CD4-positive, alpha-beta T cell treated with Interleukin-2 at 100 ng/mL for 4 hours (primary cell): ENCODE data around the gene VTN.

ENCODE experiments used
- DNase-seq: peaks from one replicate; pipeline ENCODE4 v3.0.0-alpha.2; 2020; ENCODE audit warnings: low spot score

Gene VTN

DNA sequence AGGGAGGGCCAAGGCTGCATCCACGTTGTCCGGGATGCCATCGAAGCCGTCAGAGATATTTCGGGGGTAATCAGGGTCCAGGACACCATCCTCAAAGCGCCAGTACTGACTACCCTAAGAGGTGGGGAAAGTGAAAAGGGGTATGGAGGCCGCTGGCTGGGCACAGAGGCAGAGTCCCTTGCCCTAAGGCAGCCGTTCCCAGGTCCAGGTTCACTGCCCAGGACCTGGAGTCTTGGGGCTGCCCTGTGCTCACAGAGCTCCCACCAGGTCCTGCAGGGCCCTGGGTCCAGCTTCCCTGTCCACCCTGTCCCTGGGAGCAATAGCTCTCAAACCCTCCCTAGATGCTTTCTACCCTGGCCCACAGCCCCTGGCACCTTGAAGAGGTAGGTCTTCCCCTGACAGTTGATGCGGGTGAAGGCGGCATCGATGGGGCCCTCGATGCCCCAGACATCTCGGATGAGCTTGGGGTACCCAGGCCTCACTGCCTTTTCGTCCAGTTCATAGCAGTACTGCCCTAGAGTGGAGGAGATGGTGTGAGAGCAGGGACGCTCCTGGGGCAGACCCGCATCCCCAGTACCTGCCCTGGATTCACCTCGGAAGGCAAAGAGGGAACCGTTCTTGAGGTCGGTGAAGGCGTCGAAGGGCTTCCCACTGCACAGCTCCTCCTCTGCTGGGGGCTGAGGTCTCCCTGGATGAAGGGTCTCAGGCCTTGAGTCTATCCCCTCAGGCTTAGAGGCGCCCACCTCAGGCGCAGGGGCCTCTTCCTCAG is 1.0 kb downstream of the VTN start:
- no peak for DNase-seq

DNA sequence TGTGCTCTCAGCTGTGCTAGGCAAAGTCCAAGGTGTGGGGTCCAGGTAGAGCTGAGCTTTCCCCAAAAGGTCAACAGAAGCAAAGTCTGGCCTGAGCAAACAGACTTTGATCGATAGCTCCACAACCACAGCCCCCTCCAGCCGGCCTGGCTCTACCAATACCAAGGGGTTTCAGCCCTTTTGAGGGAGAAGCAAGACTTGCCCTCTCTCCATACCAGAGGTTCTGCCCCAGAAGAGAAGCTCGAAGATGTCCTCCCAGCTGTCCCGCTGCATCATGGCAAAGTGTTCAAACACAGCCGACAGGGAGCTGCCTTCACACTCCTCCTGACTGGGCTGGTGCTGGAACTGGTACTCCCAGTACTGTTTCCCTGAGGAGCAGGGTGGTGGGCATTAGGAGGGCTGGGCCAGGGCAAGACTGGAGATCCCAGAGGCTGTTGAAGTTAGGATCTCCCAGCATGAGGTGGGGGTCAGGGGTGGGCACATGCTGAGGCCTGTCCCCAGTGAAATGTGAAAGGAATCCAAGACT is 1.7 kb downstream of the VTN start:
- no peak for DNase-seq

DNA sequence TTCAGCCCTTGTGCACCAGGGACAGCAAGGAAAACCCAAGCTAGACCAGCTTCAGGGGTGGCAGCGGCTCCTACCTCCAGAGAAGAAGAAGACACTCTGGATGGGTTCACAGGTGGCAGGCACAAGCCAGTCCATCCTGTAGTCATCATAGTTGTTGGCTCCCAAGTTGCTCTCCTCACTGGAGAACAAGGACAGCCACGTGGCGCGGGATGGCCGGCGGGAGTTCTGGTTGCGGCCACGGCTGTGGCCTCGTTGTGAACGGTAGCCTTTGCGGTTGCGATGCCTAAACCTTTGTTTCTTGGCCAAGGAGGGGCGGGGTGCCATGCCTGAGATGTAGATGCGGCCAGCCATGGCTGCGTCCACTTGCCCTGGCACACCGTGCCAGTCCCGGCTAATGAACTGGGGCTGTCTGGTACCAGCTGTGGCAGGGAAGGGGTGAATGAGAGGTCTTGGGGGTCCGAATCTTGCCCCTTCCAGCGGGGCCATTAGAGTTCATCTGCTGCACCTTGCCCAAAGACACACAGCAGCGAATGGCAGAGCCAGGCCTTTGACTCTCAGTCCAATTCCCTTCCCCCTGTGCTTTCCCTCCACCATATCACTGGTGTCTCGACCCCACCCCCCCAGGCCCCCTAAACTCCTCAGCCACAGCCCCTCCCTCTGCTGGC is 2.3 kb downstream of the VTN start:
- no peak for DNase-seq

DNA sequence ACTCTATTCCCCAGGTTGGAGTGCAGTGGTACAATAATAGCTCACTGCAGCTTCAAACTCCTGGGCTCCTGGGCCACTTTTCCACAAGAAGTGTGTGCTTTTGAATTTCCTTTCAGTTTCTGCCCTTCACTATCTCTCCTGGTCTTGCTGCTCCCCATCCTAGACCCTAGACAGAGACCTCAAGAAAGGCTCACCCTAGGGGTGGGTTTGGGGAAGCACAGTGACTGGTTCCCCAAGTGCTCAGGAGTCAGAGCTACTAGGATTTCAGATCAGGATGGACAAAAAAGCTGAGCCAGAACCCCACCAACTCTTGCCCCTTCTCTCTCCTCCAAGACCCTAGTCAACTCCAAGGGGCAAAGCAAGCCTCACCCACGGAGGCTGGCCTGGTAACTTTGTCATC is 3.5 kb downstream of the VTN start:
- no peak for DNase-seq

DNA sequence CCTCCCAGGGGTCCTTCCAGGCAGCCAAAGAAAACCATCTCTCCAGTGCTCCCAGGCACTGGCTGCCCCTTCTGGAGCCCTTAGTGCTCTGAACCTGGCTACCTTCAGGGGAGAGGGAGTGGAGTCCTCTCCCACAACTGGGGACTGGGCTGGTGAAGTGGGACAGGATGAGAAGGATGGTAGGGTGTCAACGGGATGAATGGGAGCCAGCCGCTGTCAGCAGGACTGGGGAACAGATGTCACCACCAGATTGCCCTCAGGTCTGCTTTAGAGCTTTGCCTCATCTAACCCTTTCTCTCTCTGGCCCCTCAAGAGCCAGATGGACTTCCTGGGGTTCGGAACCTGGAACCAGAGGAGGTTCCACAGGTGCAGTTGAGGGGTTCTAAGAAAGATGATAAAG is 4.6 kb downstream of the VTN start:
- no peak for DNase-seq

DNA sequence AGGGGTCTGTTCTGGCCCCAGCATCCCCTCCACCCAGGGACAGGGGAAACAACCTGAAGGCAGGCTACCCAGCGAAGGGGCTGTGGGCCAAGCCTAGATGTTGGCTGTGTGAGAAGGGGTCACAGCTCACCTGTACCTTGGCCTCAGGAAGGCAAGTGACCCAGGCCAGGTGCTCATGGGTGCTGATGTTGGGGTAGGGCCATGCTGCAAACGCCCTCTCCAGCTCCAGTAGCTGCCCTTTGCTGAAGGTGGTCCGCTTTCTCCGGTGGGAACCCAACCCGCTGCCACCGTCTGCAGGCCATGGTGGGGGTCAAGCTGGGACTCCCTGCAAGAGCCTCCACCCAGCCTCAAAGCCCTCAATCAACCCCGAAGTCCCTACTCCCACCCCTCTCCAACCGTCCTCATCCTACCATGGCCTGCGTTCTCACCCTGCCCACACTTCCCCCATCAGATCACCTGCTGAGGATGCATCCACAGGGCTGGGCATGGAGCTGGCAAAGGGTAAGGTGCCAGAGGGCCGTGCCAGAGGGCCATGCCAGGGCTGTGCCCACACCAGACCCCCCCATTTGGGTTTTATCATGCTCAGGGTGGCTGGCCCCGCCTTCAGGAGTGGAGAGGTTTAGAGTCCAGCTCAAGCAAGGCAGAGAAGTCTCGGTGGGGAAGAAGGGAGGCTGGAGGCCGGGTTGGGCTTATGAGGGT is 5.3 kb downstream of the VTN start, which contains the start of gene SEBOX:
Gene SEBOX, minus strand, starts transcription at position 535 of the 699 bp plus-strand sequence. Its CDS starts 48 bp downstream, at position 487.
- no peak for DNase-seq

DNA sequence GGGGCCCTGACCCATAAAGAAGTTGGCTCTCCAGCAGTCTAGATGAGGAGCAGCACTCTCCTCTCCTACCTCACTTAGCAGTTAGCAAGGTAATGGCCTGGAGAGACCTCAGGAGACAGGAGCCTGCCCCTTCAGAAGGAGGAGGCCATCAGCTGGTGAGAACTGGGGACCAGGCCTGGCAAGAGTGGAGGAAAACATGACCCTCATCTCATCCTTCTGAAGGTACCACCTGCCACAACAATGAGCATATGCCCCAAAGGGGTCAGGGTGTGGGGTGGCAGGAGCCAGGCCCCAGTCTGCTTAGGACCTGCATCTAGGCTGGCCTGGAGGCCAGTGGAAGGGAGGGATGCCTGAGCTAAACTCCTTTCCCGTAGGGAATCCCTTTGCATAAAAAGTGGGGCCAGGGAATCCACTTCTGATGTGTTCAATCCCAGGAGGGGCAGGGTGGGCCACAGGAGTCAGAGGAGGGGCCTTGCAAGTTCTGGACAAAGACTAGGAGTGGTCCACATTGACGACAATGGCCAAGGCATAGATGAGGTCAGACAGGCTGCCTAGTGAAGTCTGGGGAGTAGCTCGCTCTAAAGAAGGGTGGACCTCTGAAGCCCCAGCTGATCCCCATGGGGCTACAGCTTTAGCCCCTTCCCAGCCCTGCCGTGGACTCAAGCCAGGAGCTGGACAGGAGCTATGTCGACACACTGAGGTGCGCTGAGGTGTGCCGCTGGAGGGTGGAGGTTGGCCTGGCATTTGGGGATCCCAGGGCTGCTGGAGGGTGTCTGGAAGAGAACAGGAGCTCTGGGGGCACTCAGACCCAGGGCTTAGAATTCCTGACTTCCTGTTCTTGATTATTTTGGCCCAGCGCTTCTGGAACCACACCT is 6.1 kb downstream of the VTN start:
- no peak for DNase-seq

DNA sequence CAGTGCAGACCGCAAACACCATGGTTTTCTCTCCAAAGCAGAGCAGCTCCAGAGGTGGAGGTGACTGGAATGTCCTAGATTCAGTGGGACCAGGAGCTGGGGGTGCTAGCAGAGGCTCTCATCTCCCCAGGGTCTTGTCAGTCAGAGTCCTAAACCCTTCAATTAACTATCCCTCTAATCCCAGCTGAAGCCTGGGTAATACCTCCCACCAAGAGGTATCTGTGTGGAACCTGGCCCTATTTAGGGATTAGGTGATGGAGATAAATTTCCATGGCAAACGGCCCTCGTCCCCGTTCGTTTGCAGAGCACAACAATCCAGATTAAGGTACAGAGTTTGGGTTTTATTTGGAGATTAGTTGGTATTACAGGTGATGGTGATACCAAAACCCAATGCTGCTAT is 6.9 kb downstream of the VTN start:
- DNase-seq = no peak

DNA sequence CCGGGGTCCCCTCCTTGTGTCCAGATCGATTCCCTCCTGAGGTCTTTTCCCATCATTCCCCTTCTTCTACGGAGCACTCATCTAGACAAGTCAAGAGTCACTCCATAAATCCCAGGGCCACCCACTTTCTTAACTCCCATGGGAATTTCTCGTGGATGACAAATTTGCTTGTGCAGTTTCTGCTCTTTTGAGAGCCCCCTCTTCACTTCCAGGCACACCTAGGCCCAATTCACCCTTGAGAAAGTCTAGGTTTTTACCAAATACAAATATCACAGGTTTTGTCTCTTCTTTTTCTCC is 12.3 kb downstream of the VTN start:
- DNase-seq = no peak

DNA sequence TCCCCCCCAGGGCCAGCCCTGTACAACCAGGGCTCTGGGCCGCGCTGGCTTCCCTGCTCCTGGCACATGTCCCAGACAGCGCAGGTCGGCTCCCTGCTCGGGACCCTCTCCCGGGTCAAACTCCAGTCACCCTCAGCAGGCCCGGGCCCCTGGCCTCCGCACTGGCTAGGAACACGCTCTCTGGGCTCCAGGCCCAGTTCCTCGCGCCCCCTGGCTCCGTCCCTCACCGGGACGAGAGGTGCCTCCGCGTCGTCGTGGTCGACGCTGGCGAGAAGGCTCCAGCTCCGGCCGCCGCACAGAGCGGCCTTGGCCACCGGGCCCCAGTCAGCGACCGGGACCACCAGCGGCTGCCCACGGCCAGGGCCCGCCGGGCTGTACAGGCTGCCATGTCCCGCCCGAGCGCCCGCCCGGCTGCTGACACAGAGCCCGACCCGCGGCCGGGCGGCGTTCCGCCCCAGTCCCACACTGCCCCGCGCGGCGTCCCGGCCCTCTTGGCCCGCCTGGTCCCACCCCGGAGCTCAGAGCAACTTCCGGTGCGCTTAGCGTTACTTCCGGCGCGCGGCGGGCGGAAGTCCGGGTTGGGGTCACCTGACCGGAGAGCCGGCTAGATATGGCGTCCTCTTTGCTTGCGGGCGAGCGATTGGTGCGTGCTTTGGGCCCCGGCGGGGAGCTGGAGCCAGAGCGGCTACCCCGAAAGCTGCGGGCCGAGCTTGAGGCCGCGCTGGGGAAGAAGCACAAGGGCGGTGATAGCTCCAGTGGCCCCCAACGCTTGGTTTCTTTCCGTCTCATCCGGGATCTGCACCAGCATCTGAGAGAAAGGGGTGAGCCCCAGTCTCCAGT is 12.8 kb downstream of the VTN start, which contains the start of gene POLDIP2:
Gene POLDIP2, minus strand, starts transcription at position 467 of the 840 bp plus-strand sequence. Its CDS starts 79 bp downstream, at position 388.
- DNase-seq = peak; percentile 96

DNA sequence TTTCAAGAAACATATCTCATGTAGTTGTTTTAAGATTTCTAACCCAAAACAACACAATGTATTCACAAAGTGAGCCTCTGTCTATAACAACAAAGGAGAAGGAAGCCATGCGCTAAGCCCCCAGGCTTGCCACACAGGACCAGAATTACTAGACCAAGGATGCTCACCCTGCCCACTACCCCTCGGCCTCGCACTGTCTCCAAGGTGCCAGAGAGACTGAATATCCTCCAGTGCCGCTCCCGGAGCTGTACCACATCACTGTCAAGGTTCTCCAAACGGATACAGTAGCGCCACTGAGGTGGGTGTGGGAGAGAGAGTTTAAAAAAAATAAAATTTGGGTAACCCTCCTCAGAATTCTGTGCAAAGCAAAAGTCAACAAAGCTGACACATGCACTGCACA is 19.8 kb downstream of the VTN start:
- DNase-seq = no peak

DNA sequence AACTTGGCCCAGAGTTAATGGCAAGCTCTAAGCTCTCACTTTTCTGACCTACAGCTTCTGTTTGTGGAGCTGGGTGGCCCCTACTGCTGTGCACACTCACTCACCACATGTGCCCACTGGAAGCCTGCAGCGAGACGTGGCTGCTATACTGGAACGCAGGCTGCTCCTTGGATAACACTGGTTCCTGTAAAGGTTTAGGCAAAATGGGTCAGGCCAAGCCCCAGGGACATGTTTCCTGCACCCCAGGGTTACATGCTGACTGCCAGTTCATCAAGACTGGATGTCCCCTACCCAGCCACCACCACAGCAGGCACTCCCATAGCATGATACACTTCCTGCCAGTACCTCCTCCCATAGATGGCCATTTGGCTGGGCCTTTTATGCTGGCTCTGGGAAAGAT is 21.1 kb downstream of the VTN start:
- DNase-seq = no peak

DNA sequence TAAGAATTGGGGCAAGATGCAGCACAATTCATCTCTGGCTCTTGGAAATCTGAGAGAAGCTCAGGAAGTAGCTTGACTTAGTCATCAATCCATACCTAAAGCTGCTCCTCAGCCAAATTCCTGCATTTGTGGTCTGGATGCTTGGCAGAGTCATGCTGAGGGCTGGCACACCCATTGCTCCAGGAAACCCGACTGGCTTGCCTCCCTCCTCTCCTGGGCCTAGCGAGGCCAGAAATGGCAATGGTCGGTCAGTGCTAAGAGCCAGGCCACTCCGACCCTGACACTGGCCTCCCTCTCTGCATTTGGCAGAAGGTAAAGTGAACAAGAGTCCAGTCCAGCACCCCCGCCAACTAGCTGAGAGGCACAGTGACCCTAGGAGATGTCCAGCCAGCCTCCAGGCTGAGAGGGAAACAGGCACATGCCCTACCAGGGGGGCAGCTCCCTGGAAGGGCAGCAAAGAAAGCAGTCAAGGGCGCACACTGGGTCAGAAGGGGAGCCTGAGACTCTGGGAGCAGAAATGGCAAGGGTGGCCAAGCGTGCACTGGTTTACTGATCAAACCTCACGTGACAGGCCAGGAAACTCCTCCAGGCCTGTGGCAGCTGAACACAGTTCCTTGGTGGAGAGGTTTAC is 22.7 kb downstream of the VTN start:
- DNase-seq = no peak

DNA sequence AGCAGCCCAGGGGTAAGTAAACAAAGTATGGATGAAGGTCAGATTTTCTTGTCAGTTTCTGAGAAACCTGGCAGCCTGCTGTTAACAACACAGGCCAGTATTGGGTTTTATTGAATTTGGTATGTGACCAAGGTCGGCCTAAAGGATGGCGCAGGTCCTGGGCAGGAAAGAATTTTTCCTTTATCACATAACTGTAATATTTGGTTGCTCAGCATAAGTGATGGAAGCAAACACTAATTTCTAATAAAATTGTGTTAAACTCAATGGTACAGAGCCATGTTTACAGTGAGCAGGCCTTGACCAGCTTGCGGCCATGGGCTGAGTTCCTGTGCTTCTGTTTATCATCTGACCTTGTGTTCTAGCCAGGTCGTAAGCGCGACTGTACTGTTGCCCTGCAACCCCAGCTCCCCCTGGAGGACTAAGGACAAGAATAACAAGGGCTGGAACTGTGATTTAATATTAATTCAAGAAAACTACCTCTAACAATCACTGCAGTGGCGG is 23.3 kb downstream of the VTN start:
- DNase-seq = no peak

DNA sequence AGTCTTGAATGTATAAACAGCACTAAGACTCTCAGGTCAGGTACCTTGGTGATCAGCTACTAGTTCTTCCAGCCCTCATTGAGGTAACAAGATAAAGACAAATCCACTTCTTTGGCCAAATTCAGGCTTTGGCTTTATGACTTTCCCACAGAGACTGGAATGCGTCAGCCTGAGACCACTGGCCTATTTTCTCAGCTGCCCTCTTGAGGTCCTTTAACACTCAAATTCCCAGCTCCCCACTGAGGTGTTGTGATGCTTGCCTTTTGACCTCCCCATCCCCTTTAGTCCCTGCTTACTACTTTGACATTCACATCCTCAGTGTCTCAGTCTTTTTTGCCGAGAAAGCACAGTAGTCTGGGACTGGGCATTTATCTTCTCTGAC is 23.9 kb downstream of the VTN start:
- DNase-seq = no peak

DNA sequence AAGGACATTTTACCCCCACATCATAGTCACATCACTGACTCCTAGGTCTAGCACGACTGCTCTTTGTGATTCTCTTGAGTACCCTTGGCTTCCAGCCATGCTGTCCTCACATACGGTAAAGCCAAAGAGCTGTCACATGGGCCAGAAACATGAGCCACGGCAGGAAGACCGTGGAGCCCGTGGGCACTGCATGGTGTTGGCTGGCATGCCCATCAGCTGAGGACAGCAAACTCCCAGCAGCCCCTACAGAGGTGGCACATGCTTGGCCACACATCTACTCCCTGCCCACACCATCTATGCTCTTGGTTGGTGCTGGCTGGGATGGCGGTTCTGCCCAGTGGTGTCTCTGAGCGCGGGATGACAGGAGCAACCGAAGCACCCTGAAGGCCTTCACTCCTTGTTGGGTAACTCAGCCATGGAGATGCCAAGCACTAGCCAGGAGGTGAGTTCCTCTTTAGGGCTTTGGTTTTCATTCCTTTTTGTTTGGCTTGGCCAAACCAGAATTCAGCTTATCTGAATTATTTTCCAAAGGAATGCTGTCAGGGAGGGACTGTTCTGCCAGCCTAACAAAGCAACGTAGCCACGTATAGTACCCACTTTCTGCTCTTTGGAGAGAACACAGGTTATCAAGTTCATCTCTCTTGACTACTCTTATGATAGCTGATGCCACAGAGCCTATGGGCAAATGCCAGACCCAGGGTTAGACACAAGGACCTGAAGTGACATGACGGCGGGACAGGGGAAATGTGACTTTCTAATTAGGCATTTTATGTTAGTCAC is 24.5 kb downstream of the VTN start:
- no peak for DNase-seq

DNA sequence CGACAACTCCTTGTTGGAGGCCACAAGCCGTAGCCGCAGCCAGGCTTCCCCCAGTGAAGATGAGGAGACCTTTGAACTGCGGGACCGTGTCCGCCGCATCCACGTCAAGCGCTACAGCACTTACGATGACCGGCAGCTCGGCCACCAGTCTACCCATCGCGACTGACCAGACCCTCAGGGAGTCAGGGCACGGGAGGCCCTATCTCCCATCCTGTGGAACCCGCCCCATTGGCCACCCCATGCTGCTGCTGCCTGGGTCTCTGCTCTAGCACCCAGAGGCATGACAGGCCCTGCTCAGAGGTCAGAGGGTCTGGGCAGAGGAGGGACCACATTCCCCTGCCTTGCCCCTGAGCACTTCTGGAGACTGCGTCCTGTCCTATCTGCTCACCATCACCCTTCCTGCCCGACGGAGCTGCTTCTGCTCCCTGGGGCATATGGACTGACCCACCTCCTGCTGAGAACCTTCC is 25.6 kb downstream of the VTN start:
- DNase-seq = no peak

DNA sequence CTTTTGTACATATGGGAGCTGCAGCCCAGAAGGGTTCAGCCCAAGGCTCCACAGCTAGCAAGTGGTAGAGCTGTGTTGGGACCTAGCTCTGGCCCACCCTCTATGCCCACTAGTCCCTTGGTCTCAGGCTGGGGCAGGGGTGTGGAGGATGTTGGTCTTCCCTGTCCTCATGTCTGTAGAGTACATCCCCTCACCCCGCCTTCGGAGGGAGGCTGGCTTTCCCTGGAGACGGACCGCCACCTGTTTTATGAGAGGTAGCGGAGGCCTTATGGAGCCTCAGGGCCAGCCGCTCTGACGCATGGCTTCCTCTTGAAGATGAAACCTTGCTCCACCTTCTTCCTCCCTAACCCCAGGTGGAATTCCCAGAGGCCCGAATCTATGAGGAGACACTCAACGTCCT is 26.1 kb downstream of the VTN start:
- no peak for DNase-seq

DNA sequence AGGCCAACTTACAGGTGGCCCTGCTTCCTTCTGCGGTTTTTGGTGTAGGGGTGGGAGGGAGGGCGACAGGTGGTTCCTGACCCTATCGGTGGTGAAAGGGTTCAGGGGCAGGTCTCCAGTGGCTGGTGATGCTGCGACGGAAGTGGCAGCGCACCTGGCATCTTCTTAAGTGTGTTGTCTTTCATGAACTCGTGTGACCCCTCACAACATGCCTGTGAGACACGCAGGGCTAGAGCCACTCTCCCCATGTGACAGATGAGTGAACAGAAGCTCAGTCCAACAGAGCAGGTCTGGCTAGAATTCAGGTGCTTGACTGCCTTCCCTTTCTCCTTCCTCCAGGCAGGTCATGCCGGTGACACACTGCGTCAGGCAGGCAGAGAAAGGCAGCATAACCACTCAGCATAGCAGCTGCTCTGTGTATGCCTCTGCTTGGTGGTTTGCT is 26.6 kb downstream of the VTN start:
- no peak for DNase-seq
